WTC11 (cell line): ENCODE results near the gene PGF. TPM values are rescaled to one million over a fixed set of nuclear protein-coding genes. Genes with fewer than 3 reads are reported as not detected.

Experiments used
- ATAC-seq: fragments of 200-7000 bp; cut with Tn5 transposase; 2 replicates; pipeline ENCODE4 v1.10.0; 2021; ENCODE audit warnings: mild to moderate bottlenecking, moderate library complexity
- CTCF ChIA-PET: fragments of 300-600 bp; sonication (Branson Sonifier 250); formaldehyde crosslinking; loops from one replicate; lab custom pipeline; 2021; ENCODE audit warnings: antibody characterized with exemption; lab: Charles Lee
- POLR2A ChIA-PET: fragments of 350-600 bp; sonication (Branson Sonifier 250); formaldehyde crosslinking; loops from one replicate; lab custom pipeline; 2021; ENCODE audit warnings: antibody characterized with exemption; lab: Charles Lee
- DNase-seq: peaks from one replicate; pipeline ENCODE4 v3.0.0; 2021; ENCODE audit warnings: low spot score
- H3K27ac Mint-ChIP-seq: 2 replicates; pipeline ENCODE4 v1.8.0; 2021; ENCODE audit warnings: mixed read lengths
- H3K27me3 Mint-ChIP-seq: 2 replicates; pipeline ENCODE4 v1.8.0; 2021; ENCODE audit warnings: low read depth, mild to moderate bottlenecking, moderate library complexity, mixed read lengths
- H3K36me3 Mint-ChIP-seq: 2 replicates; pipeline ENCODE4 v1.8.0; 2021; ENCODE audit warnings: mixed read lengths
- H3K4me1 Mint-ChIP-seq: 2 replicates; pipeline ENCODE4 v1.8.0; 2022; ENCODE audit warnings: mixed read lengths
- H3K4me3 Mint-ChIP-seq: 2 replicates; pipeline ENCODE4 v1.8.0; 2021; ENCODE audit warnings: mild to moderate bottlenecking, moderate library complexity, mixed read lengths
- H3K9me3 Mint-ChIP-seq: 2 replicates; pipeline ENCODE4 v1.8.0; 2021; ENCODE audit warnings: mixed read lengths
- CREB1 ChIP-seq: sonication (generic); formaldehyde crosslinking; IDR thresholded peaks from 2 replicates; pipeline ENCODE4 v1.8.0; 2023; ENCODE audit warnings: mild to moderate bottlenecking, missing genetic modification reagents
- ESRRA ChIP-seq: sonication (generic); formaldehyde crosslinking; IDR thresholded peaks from 2 replicates; pipeline ENCODE4 v1.8.1; 2022; ENCODE audit warnings: mild to moderate bottlenecking, missing genetic modification reagents, borderline replicate concordance
- GTF2I ChIP-seq: fragments of 250-450 bp; sonication (Bioruptor Pico); conservative IDR thresholded peaks from 2 replicates; pipeline ENCODE4 v1.4.0; 2021; ENCODE audit warnings: mild to moderate bottlenecking
- JAZF1 ChIP-seq: fragments of 250-450 bp; sonication (Bioruptor Pico); IDR thresholded peaks from 2 replicates; pipeline ENCODE4 v1.9.0; 2021; ENCODE audit warnings: moderate library complexity, mild to moderate bottlenecking, inconsistent platforms
- JUN ChIP-seq: sonication (generic); formaldehyde crosslinking; IDR thresholded peaks from 2 replicates; pipeline ENCODE4 v1.8.0; 2023; ENCODE audit warnings: mild to moderate bottlenecking, missing genetic modification reagents
- KAT7 ChIP-seq: sonication (generic); formaldehyde crosslinking; IDR thresholded peaks from 2 replicates; pipeline ENCODE4 v1.8.1; 2023; ENCODE audit warnings: missing genetic modification reagents, mild to moderate bottlenecking, borderline replicate concordance
- NR3C1 ChIP-seq: sonication (generic); formaldehyde crosslinking; conservative IDR thresholded peaks from 2 replicates; pipeline ENCODE4 v1.8.1; 2023; ENCODE audit warnings: low read depth, mild to moderate bottlenecking, missing genetic modification reagents
- PRRX2 ChIP-seq: fragments of 250-450 bp; sonication (Bioruptor Pico); IDR thresholded peaks from 2 replicates; pipeline ENCODE4 v1.8.0; 2021; ENCODE audit warnings: mild to moderate bottlenecking
- SMAD3 ChIP-seq: sonication (generic); formaldehyde crosslinking; IDR thresholded peaks from 2 replicates; pipeline ENCODE4 v1.8.0; 2022; ENCODE audit warnings: missing genetic modification reagents, mild to moderate bottlenecking, borderline replicate concordance
- SMAD4 ChIP-seq: sonication (generic); formaldehyde crosslinking; IDR thresholded peaks from 2 replicates; pipeline ENCODE4 v1.8.0; 2022; ENCODE audit warnings: mild to moderate bottlenecking, missing genetic modification reagents
- ZNF423 ChIP-seq: fragments of 250-450 bp; sonication (Bioruptor Pico); IDR thresholded peaks from 2 replicates; pipeline ENCODE4 v2.1.2; 2022; ENCODE audit warnings: mild to moderate bottlenecking, moderate library complexity
- total RNA-seq: library from RNA; stranded (reverse); gene quantifications from 3 replicates; pipeline ENCODE4 v1.2.3, GENCODE V29; 2021
- TF ChIP-seq, protein P1 (sequence below): sonication (generic); formaldehyde crosslinking; conservative IDR thresholded peaks from 2 replicates; pipeline ENCODE4 v1.8.1; 2022; ENCODE audit warnings: mild to moderate bottlenecking, missing genetic modification reagents
- TF ChIP-seq, protein P2 (sequence below): sonication (generic); formaldehyde crosslinking; IDR thresholded peaks from 2 replicates; pipeline ENCODE4 v1.8.0; 2023; ENCODE audit warnings: missing genetic modification reagents, mild to moderate bottlenecking, borderline replicate concordance
- TF ChIP-seq, protein P3 (sequence below): fragments of 250-450 bp; sonication (Bioruptor Pico); IDR thresholded peaks from 2 replicates; pipeline ENCODE4 v2.1.2; 2022; ENCODE audit warnings: mild to moderate bottlenecking, moderate library complexity
- TF ChIP-seq, protein P4 (sequence below): sonication (generic); formaldehyde crosslinking; IDR thresholded peaks from 2 replicates; pipeline ENCODE4 v1.8.0; 2022; ENCODE audit warnings: missing genetic modification reagents
- TF ChIP-seq, protein P5 (sequence below): sonication (generic); formaldehyde crosslinking; IDR thresholded peaks from 2 replicates; pipeline ENCODE4 v1.8.0; 2022; ENCODE audit warnings: mild to moderate bottlenecking, missing genetic modification reagents
- TF ChIP-seq, protein P6 (sequence below): fragments of 250-450 bp; sonication (Bioruptor Pico); IDR thresholded peaks from 2 replicates; pipeline ENCODE4 v1.8.0; 2021; ENCODE audit warnings: mild to moderate bottlenecking
- TF ChIP-seq, protein P7 (sequence below): sonication (generic); formaldehyde crosslinking; IDR thresholded peaks from 2 replicates; pipeline ENCODE4 v1.8.1; 2023; ENCODE audit warnings: mild to moderate bottlenecking, missing genetic modification reagents

Gene PGF
- total RNA-seq, 1 experiment from 2014 or later, result 6.7 TPM

DNA sequence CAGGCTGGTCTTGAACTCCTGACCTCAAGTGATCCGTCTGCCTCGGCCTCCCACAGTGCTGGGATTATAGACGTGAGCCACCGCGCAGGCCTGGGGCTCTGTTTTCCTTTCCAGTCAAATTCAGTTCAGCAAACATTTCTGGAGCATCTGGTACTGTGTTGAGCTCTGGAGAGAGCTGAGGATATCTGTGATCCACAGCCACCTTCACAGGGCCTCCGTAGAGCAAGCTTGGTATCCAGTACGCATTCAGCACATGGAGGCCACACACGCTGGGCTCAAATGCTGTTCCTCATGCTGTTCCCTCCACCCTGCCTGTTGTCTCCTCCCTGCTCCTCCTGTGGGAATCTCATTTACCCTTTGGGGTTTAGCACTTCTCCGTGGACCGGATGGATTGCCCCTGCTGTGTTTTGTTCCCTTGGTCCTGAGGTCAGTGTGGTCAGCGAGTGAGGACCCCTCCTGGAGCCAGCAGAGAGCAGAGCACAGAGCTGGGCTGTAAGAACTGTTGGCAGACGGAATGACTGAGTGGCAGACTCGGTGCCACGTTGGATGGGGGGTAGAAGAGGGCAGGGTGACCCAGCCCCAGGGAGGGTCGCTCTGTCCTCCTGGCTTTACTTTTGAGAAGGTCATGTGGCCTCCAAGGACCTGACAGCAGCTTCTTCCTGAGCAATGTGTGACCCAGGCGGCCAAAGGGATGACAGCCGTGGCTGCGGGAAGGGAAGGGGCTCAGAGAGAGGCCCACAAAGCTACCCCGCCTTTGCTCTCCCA lies 33.2 kb downstream of the PGF start:
- no peak for ATAC-seq
- TF ChIP-seq GTF2I (CRISPR knock-in tag) (peak; percentile 54; the same call in 1 of the 2 replicates), ZNF423 (CRISPR knock-in tag) (no peak), PRRX2 (CRISPR knock-in tag) (no peak), JUN (CRISPR knock-in tag) (no peak), ESRRA (CRISPR knock-in tag) (no peak)
- no peaks in the 10 kb centered on the region for H3K36me3 Mint-ChIP-seq
- peak overlapping the region; percentile 87 for H3K4me3 Mint-ChIP-seq
- H3K27me3 Mint-ChIP-seq, result peaks cover 3% of the 10 kb centered on the region; the same call in 1 of the 2 replicates
- CTCF ChIA-PET, result interaction anchor here (0.7 to 4.8 kb wide), 13 partner anchors 13 to 1387 kb away, joined by 3 to 62 read pairs (median 8); partner anchors contain the start of genes EIF2B2 and PGF
- peaks cover 8% of the 10 kb centered on the region for H3K4me1 Mint-ChIP-seq
- POLR2A ChIA-PET, result interaction anchor here (0.6 to 1.5 kb wide), 6 partner anchors 13 to 916 kb away, joined by 3 to 6 read pairs (median 3); partner anchors contain the start of genes PGF and ZC2HC1C
- H3K27ac Mint-ChIP-seq, result no peak overlapping the region
- DNase-seq, result no peak
- no peaks in the 10 kb centered on the region for H3K9me3 Mint-ChIP-seq

DNA sequence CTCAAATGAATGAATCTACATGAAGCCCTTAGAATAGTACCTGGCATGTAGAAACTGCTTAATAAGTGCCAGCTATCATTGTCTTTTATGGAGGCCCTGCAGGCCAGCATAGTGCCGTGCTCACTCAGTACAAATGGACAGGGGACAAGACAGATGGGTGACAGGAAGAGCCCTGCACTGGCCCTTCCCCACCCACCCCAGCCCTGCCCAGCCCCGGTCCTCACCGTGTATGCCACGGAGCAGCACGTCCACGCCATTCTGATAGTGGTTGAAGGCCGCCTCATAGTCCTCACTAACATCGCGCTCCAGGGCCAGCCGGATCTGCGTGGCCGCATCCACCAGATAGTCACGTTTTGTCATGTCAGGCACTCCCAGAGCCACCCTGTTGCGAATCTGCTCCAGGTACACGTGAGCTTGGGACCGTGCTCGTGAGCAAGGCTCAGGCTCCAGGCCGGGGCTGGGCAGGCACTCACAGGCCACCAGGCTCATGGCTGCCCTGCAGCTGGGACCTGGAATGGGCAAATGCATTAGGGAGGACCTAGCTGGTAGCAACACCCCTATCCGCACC lies 34.3 kb downstream of the PGF start:
- no peaks in the 10 kb centered on the region for H3K36me3 Mint-ChIP-seq
- H3K9me3 Mint-ChIP-seq, result no peaks in the 10 kb centered on the region
- ATAC-seq (no peak), DNase-seq (no peak)
- peaks cover 3% of the 10 kb centered on the region; the same call in 1 of the 2 replicates for H3K27me3 Mint-ChIP-seq
- ChIA-PET POLR2A (no interaction called here), CTCF (interaction anchor here (0.8 to 4.8 kb wide), 4 partner anchors 15 to 60 kb away, joined by 3 to 62 read pairs (median 32); no protein-coding TSS in a partner anchor)
- H3K4me1 Mint-ChIP-seq, result peaks cover 9% of the 10 kb centered on the region
- no peak overlapping the region for H3K27ac Mint-ChIP-seq
- H3K4me3 Mint-ChIP-seq, result no peak overlapping the region
- TF ChIP-seq JUN (CRISPR knock-in tag) (no peak), KAT7 (CRISPR knock-in tag) (no peak), CREB1 (CRISPR knock-in tag) (no peak), SMAD3 (CRISPR knock-in tag) (no peak), NR3C1 (CRISPR knock-in tag) (no peak), SMAD4 (CRISPR knock-in tag) (no peak), JAZF1 (no peak)
- TF ChIP-seq, protein P1, sequence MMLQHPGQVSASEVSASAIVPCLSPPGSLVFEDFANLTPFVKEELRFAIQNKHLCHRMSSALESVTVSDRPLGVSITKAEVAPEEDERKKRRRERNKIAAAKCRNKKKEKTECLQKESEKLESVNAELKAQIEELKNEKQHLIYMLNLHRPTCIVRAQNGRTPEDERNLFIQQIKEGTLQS (CRISPR knock-in tag), result no peak
- TF ChIP-seq, protein P2, sequence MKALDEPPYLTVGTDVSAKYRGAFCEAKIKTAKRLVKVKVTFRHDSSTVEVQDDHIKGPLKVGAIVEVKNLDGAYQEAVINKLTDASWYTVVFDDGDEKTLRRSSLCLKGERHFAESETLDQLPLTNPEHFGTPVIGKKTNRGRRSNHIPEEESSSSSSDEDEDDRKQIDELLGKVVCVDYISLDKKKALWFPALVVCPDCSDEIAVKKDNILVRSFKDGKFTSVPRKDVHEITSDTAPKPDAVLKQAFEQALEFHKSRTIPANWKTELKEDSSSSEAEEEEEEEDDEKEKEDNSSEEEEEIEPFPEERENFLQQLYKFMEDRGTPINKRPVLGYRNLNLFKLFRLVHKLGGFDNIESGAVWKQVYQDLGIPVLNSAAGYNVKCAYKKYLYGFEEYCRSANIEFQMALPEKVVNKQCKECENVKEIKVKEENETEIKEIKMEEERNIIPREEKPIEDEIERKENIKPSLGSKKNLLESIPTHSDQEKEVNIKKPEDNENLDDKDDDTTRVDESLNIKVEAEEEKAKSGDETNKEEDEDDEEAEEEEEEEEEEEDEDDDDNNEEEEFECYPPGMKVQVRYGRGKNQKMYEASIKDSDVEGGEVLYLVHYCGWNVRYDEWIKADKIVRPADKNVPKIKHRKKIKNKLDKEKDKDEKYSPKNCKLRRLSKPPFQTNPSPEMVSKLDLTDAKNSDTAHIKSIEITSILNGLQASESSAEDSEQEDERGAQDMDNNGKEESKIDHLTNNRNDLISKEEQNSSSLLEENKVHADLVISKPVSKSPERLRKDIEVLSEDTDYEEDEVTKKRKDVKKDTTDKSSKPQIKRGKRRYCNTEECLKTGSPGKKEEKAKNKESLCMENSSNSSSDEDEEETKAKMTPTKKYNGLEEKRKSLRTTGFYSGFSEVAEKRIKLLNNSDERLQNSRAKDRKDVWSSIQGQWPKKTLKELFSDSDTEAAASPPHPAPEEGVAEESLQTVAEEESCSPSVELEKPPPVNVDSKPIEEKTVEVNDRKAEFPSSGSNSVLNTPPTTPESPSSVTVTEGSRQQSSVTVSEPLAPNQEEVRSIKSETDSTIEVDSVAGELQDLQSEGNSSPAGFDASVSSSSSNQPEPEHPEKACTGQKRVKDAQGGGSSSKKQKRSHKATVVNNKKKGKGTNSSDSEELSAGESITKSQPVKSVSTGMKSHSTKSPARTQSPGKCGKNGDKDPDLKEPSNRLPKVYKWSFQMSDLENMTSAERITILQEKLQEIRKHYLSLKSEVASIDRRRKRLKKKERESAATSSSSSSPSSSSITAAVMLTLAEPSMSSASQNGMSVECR, result no peak
- TF ChIP-seq, protein P3, sequence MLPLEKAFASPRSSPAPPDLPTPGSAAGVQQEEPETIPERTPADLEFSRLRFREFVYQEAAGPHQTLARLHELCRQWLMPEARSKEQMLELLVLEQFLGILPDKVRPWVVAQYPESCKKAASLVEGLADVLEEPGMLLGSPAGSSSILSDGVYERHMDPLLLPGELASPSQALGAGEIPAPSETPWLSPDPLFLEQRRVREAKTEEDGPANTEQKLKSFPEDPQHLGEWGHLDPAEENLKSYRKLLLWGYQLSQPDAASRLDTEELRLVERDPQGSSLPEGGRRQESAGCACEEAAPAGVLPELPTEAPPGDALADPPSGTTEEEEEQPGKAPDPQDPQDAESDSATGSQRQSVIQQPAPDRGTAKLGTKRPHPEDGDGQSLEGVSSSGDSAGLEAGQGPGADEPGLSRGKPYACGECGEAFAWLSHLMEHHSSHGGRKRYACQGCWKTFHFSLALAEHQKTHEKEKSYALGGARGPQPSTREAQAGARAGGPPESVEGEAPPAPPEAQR (CRISPR knock-in tag), result no peak
- TF ChIP-seq, protein P4, sequence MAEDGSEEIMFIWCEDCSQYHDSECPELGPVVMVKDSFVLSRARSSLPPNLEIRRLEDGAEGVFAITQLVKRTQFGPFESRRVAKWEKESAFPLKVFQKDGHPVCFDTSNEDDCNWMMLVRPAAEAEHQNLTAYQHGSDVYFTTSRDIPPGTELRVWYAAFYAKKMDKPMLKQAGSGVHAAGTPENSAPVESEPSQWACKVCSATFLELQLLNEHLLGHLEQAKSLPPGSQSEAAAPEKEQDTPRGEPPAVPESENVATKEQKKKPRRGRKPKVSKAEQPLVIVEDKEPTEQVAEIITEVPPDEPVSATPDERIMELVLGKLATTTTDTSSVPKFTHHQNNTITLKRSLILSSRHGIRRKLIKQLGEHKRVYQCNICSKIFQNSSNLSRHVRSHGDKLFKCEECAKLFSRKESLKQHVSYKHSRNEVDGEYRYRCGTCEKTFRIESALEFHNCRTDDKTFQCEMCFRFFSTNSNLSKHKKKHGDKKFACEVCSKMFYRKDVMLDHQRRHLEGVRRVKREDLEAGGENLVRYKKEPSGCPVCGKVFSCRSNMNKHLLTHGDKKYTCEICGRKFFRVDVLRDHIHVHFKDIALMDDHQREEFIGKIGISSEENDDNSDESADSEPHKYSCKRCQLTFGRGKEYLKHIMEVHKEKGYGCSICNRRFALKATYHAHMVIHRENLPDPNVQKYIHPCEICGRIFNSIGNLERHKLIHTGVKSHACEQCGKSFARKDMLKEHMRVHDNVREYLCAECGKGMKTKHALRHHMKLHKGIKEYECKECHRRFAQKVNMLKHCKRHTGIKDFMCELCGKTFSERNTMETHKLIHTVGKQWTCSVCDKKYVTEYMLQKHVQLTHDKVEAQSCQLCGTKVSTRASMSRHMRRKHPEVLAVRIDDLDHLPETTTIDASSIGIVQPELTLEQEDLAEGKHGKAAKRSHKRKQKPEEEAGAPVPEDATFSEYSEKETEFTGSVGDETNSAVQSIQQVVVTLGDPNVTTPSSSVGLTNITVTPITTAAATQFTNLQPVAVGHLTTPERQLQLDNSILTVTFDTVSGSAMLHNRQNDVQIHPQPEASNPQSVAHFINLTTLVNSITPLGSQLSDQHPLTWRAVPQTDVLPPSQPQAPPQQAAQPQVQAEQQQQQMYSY (CRISPR knock-in tag), result no peak
- TF ChIP-seq, protein P5, sequence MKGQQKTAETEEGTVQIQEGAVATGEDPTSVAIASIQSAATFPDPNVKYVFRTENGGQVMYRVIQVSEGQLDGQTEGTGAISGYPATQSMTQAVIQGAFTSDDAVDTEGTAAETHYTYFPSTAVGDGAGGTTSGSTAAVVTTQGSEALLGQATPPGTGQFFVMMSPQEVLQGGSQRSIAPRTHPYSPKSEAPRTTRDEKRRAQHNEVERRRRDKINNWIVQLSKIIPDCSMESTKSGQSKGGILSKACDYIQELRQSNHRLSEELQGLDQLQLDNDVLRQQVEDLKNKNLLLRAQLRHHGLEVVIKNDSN (CRISPR knock-in tag), result no peak
- TF ChIP-seq, protein P6, sequence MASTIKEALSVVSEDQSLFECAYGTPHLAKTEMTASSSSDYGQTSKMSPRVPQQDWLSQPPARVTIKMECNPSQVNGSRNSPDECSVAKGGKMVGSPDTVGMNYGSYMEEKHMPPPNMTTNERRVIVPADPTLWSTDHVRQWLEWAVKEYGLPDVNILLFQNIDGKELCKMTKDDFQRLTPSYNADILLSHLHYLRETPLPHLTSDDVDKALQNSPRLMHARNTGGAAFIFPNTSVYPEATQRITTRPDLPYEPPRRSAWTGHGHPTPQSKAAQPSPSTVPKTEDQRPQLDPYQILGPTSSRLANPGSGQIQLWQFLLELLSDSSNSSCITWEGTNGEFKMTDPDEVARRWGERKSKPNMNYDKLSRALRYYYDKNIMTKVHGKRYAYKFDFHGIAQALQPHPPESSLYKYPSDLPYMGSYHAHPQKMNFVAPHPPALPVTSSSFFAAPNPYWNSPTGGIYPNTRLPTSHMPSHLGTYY (CRISPR knock-in tag), result no peak
- TF ChIP-seq, protein P7, sequence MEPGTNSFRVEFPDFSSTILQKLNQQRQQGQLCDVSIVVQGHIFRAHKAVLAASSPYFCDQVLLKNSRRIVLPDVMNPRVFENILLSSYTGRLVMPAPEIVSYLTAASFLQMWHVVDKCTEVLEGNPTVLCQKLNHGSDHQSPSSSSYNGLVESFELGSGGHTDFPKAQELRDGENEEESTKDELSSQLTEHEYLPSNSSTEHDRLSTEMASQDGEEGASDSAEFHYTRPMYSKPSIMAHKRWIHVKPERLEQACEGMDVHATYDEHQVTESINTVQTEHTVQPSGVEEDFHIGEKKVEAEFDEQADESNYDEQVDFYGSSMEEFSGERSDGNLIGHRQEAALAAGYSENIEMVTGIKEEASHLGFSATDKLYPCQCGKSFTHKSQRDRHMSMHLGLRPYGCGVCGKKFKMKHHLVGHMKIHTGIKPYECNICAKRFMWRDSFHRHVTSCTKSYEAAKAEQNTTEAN (CRISPR knock-in tag), result no peak
